Calu3 (cell line): ENCODE results near the gene TUBGCP2. TPM values are rescaled to one million over a fixed set of nuclear protein-coding genes. Genes with fewer than 3 reads are reported as not detected.

Source experiments
- BruUV-seq: library from RNA; stranded (reverse); fragments of 400-500 nt; replicated peaks from 2 replicates; lab custom pipeline; 2021; lab: Mats Ljungman, UMichigan
- CTCF ChIA-PET: fragments of 300-600 bp; sonication (Branson Sonifier 250); formaldehyde crosslinking; loops from one replicate; lab custom pipeline; 2022; ENCODE audit warnings: antibody characterized with exemption; lab: Charles Lee
- DNase-seq: peaks from one replicate; pipeline ENCODE4 v3.0.0; 2022
- H3K27ac Mint-ChIP-seq: one replicate; pipeline ENCODE4 v1.8.0; 2022; ENCODE audit warnings: mixed read lengths; ENCODE audit not compliant: unreplicated experiment
- H3K27me3 Mint-ChIP-seq: one replicate; pipeline ENCODE4 v1.8.0; 2022; ENCODE audit warnings: mixed read lengths; ENCODE audit not compliant: unreplicated experiment
- H3K36me3 Mint-ChIP-seq: one replicate; pipeline ENCODE4 v1.8.0; 2022; ENCODE audit warnings: mild to moderate bottlenecking, moderate library complexity, mixed read lengths; ENCODE audit not compliant: insufficient read depth, unreplicated experiment
- H3K4me1 Mint-ChIP-seq: one replicate; pipeline ENCODE4 v1.8.0; 2022; ENCODE audit warnings: mild to moderate bottlenecking, low read depth, mixed read lengths; ENCODE audit not compliant: unreplicated experiment
- H3K4me3 Mint-ChIP-seq: one replicate; pipeline ENCODE4 v1.8.0; 2022; ENCODE audit warnings: mild to moderate bottlenecking, low read depth, moderate library complexity, mixed read lengths; ENCODE audit not compliant: unreplicated experiment
- H3K9me3 Mint-ChIP-seq: one replicate; pipeline ENCODE4 v1.8.0; 2022; ENCODE audit warnings: low read depth, mixed read lengths; ENCODE audit not compliant: unreplicated experiment
- CTCF ChIP-seq: fragments of 200-600 bp; IDR thresholded peaks from one replicate; pipeline ENCODE4 v1.8.0; 2022; ENCODE audit warnings: antibody characterized with exemption; ENCODE audit not compliant: unreplicated experiment
- intact Hi-C: fragments of 100-400 bp; cut with micrococcal nuclease; formaldehyde crosslinking; loops from one replicate; pipeline ENCODE4 v1.10.0; 2022; ENCODE audit not compliant: unreplicated experiment
- total RNA-seq: library from RNA; stranded (reverse); gene quantifications from 2 replicates; pipeline ENCODE4 v1.2.3, GENCODE V29; 2022

The TUBGCP2 gene
- total RNA-seq, 1 experiment from 2014 or later: 47.2 TPM

GRCh38 chr10:133243593-133243992, 65.1 kb downstream of the TUBGCP2 start:
- no peak overlapping the region for H3K4me3 Mint-ChIP-seq
- intact Hi-C loops: no loop called here

GRCh38 chr10:133242611-133243356, 65.9 kb downstream of the TUBGCP2 start:
- no peak overlapping the region for H3K27ac Mint-ChIP-seq
- DNase-seq: no peak
- intact Hi-C loops: no loop called here
- peaks cover 54% of the 10 kb centered on the region for H3K27me3 Mint-ChIP-seq
- no peaks in the 10 kb centered on the region for H3K9me3 Mint-ChIP-seq
- no TSS peak for BruUV-seq
- TF ChIP-seq CTCF: no peak
- CTCF ChIA-PET: no interaction called here
- no peaks in the 10 kb centered on the region for H3K36me3 Mint-ChIP-seq
- no peak overlapping the region for H3K4me3 Mint-ChIP-seq
- H3K4me1 Mint-ChIP-seq: peaks cover 8% of the 10 kb centered on the region

More at GRCh38 chr10:133243593-133243992, 65.1 kb downstream of the TUBGCP2 start:
- Mint-ChIP-seq H3K27ac (no peak overlapping the region), H3K4me1 (peaks cover 8% of the 10 kb centered on the region), H3K9me3 (no peaks in the 10 kb centered on the region), H3K27me3 (peaks cover 50% of the 10 kb centered on the region), H3K36me3 (no peaks in the 10 kb centered on the region)
- no peak for DNase-seq
- CTCF ChIA-PET: no interaction called here
- TF ChIP-seq CTCF: no peak
- BruUV-seq: no TSS peak

- intact Hi-C loops: no loop called here
- no peak overlapping the region for H3K27ac Mint-ChIP-seq
- no peak for DNase-seq
- no peaks in the 10 kb centered on the region for H3K36me3 Mint-ChIP-seq
- peaks cover 56% of the 10 kb centered on the region for H3K27me3 Mint-ChIP-seq
- no TSS peak for BruUV-seq
- no peaks in the 10 kb centered on the region for H3K9me3 Mint-ChIP-seq
- TF ChIP-seq CTCF: no peak
- CTCF ChIA-PET: no interaction called here
- peaks cover 8% of the 10 kb centered on the region for H3K4me1 Mint-ChIP-seq
- no peak overlapping the region for H3K4me3 Mint-ChIP-seq
Measured at GRCh38 chr10:133241501-133242205, 67.0 kb downstream of the TUBGCP2 start.

GRCh38 chr10:133239990-133240389, 68.7 kb downstream of the TUBGCP2 start:
- intact Hi-C loops: no loop called here
- Mint-ChIP-seq H3K27me3 (peaks cover 56% of the 10 kb centered on the region), H3K4me3 (no peak overlapping the region), H3K36me3 (no peaks in the 10 kb centered on the region), H3K27ac (no peak overlapping the region), H3K9me3 (no peaks in the 10 kb centered on the region), H3K4me1 (peaks cover 8% of the 10 kb centered on the region)
- BruUV-seq: no TSS peak
- CTCF ChIA-PET: no interaction called here
- DNase-seq: no peak
- TF ChIP-seq CTCF: no peak
